Measurements from ENCODE around the gene NIFK.
"Not testable (repeated sequence)": the region's sequence is repeated elsewhere in the genome, so short reads cannot be mapped to it uniquely, and the experiment has no call there.

Gene NIFK
- total RNA-seq: 28.2 to 72.1 reads per million in 2 donors

- peak; percentile 100 for DNase-seq
These were observed at the start of gene NIFK for GRCh38 chr2:121736462-121737336. NIFK (minus strand) TSS chr2:121736875; CDS start chr2:121736850, 25 bp downstream.

- no peak for DNase-seq
These were observed 46.5 kb upstream of the NIFK start for GRCh38 chr2:121783180-121783579.

- DNase-seq: no peak
These were observed 42.2 kb upstream of the NIFK start for GRCh38 chr2:121778741-121779487.

GRCh38 chr2:121777699-121778058 is 41.0 kb upstream of the NIFK start:
- no peak for DNase-seq

- DNase-seq: no peak
These were observed 40.4 kb upstream of the NIFK start for GRCh38 chr2:121776885-121777698.

GRCh38 chr2:121776361-121776760 is 39.7 kb upstream of the NIFK start:
- DNase-seq: no peak

GRCh38 chr2:121774235-121774634 is 37.6 kb upstream of the NIFK start:
- no peak for DNase-seq

- no peak for DNase-seq
These were observed 35.5 kb upstream of the NIFK start for GRCh38 chr2:121771976-121772742.

- no peak for DNase-seq
These were observed 31.6 kb upstream of the NIFK start for GRCh38 chr2:121768143-121768755.

GRCh38 chr2:121766624-121767023 is 29.9 kb upstream of the NIFK start:
- DNase-seq: no peak

- no peak for DNase-seq
These were observed 28.1 kb upstream of the NIFK start for GRCh38 chr2:121764681-121765228.

- peak; percentile 97 for DNase-seq
These were observed 18.8 kb upstream of the NIFK start, which contains the start of gene TSN for GRCh38 chr2:121755237-121756111. TSN (plus strand) TSS chr2:121755651; CDS start chr2:121755780, 129 bp downstream.

- DNase-seq: no peak
These were observed 18.2 kb upstream of the NIFK start for GRCh38 chr2:121754851-121755236.

GRCh38 chr2:121748202-121748601 is 11.5 kb upstream of the NIFK start:
- DNase-seq: no peak

- DNase-seq: no peak
These were observed 9.4 kb upstream of the NIFK start for GRCh38 chr2:121746071-121746578.

- DNase-seq: no peak
These were observed 4.8 kb upstream of the NIFK start for GRCh38 chr2:121741450-121741849.

GRCh38 chr2:121740973-121741372 is 4.3 kb upstream of the NIFK start:
- no peak for DNase-seq

- no peak for DNase-seq
These were observed 574 bp downstream of the NIFK start for GRCh38 chr2:121736140-121736461.

- DNase-seq: no peak
These were observed 1.1 kb downstream of the NIFK start for GRCh38 chr2:121735518-121736074.

GRCh38 chr2:121734544-121734943 is 2.1 kb downstream of the NIFK start:
- DNase-seq: not testable (repeated sequence)
